ENCODE results near the gene A1CF.

The A1CF gene

DNA sequence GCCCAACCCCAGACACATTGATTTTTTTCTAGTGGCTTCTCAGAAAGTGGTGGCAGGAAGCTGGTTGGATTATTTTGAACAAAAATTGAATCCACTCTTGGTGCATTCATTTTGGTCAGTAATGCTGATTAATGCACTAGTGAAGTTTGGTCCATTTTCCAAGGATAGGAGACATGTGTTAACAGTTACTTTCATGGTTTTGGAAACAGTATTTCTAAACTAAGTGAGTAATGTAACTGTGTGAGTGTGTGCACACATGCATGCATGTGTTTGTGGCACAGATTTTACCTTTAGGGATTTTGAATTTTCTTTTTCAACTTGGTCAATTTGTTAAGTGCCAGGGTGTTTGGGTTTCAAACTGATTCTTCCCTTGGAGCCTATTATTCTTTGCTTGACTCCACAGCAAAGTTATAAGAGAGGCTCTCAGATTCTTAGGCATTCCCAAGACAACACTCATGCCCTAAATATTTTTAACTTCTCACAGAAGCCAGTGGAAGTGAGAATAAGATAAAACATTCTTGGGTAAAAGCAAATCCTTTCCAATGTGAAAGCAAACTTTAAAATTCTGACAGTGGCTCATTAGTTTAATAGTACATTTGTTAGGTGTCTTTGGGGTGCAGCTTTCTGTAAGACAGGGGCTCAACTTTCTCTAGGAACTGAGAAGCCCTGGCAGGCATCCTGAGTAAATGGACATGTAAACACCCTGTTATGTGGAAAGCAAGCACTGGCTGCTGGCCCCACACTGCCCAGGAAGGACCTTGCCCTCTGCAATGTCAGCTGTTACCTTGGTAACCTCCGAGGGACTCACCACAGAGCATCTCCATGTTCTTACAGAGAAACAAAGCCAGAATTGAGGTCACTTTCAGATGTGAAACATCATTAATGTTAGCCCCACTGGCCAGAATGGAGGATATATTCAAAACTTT is 77.3 kb downstream of the A1CF start:
- TF ChIP-seq, protein P1, sequence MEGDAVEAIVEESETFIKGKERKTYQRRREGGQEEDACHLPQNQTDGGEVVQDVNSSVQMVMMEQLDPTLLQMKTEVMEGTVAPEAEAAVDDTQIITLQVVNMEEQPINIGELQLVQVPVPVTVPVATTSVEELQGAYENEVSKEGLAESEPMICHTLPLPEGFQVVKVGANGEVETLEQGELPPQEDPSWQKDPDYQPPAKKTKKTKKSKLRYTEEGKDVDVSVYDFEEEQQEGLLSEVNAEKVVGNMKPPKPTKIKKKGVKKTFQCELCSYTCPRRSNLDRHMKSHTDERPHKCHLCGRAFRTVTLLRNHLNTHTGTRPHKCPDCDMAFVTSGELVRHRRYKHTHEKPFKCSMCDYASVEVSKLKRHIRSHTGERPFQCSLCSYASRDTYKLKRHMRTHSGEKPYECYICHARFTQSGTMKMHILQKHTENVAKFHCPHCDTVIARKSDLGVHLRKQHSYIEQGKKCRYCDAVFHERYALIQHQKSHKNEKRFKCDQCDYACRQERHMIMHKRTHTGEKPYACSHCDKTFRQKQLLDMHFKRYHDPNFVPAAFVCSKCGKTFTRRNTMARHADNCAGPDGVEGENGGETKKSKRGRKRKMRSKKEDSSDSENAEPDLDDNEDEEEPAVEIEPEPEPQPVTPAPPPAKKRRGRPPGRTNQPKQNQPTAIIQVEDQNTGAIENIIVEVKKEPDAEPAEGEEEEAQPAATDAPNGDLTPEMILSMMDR (IDR thresholded peaks at IDR 0.05; ENCODE audit: unreplicated experiment in 3 of 3), result no peak
- Mint-ChIP-seq H3K4me1 (no peaks in the 10 kb centered on the region), H3K27me3 (ENCODE audit: low read depth) (no peaks in the 10 kb centered on the region), H3K36me3 (ENCODE audit: low read depth) (no peaks in the 10 kb centered on the region), H3K27ac (no peak overlapping the region), H3K4me3 (no peak overlapping the region), H3K9me3 (no peaks in the 10 kb centered on the region)

DNA sequence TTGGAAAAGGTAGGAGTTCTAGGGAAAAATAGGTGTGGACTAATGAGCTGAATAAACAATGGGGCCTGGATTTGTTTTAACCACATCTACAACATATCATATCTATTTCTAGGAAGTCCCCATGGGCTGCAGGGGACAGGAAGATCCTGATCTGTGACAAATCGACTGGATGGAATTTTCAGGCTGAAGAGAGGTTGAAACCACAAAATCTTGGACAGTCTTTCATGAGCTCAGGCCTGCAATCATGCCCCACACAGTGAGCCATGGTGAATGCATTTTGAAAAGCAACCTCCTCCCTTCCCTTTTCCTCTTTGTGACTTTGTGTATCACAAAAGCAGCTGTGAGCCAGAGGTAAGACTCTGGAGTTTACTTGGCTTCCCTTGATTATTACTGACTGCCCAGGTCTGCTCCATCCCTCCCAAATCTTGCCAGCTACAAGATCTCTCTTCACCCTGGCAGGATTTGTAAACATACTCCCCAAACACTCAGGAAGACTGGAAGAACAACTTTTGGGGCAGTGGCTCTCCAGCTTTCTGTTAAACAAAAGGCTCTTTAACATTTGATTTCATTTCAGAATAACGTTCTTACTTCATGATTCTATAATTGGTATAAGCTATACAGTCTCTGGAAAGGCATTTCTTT is 79.3 kb downstream of the A1CF start:
- H3K4me1 Mint-ChIP-seq, result no peaks in the 10 kb centered on the region
- H3K36me3 Mint-ChIP-seq (ENCODE audit: low read depth), result no peaks in the 10 kb centered on the region
- no peak overlapping the region for H3K27ac Mint-ChIP-seq

DNA sequence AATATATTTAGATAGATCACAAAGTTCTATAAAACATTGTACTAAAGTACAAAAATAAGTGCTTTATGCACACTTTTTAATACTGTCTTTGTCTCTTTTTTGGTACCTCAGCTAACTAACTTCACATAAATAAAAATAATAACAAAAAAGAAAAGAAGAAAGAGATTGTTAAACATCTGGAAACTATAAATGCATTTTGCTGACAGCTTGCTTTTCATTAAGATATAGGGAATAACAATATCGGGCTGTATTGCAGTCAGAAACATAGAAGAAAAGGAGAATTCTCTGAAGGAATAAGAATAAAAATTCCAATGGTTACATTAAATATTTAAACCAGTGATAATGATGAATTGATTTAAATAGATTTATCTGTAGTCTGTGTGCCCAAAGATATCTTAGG is 85.8 kb downstream of the A1CF start:
- H3K27ac Mint-ChIP-seq, result no peak overlapping the region

More for the DNA sequence above, 79.3 kb downstream of the A1CF start:
- H3K4me3 Mint-ChIP-seq, result no peak overlapping the region
- H3K27me3 Mint-ChIP-seq (ENCODE audit: low read depth), result no peaks in the 10 kb centered on the region
- TF ChIP-seq, protein P1 (IDR thresholded peaks at IDR 0.05; ENCODE audit: unreplicated experiment in 3 of 3), result no peak
- no peaks in the 10 kb centered on the region for H3K9me3 Mint-ChIP-seq

DNA sequence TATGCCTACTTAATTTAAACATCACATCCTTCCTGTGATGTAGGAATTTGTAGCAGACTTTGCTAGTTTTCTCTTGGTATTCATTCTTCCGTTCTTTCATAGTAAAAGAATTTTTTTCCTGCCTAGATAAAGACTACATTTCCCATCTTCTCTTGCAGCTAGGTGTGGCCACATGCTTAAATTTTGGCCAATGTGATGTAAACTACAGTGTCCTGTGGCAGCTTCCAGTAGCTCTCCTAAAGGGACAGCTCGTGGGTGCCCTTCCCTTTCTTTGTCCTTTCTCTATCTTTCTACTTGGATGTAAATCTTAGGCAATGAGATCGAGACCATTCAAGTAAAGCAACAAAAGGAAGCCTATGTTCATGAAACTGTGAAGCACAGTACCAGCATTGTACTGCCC is 87.1 kb downstream of the A1CF start:
- no peak overlapping the region for H3K27ac Mint-ChIP-seq
- no peak overlapping the region for H3K4me3 Mint-ChIP-seq
- no peaks in the 10 kb centered on the region for H3K36me3 Mint-ChIP-seq (ENCODE audit: low read depth)
- H3K9me3 Mint-ChIP-seq, result no peaks in the 10 kb centered on the region
- TF ChIP-seq, protein P1 (IDR thresholded peaks at IDR 0.05; ENCODE audit: unreplicated experiment in 3 of 3), result no peak
- no peaks in the 10 kb centered on the region for H3K27me3 Mint-ChIP-seq (ENCODE audit: low read depth)
- no peaks in the 10 kb centered on the region for H3K4me1 Mint-ChIP-seq

More for the DNA sequence above, 85.8 kb downstream of the A1CF start:
- TF ChIP-seq, protein P1 (IDR thresholded peaks at IDR 0.05; ENCODE audit: unreplicated experiment in 3 of 3), result no peak
- H3K9me3 Mint-ChIP-seq, result no peaks in the 10 kb centered on the region
- no peaks in the 10 kb centered on the region for H3K4me1 Mint-ChIP-seq
- H3K4me3 Mint-ChIP-seq, result no peak overlapping the region
- H3K27me3 Mint-ChIP-seq (ENCODE audit: low read depth), result no peaks in the 10 kb centered on the region
- no peaks in the 10 kb centered on the region for H3K36me3 Mint-ChIP-seq (ENCODE audit: low read depth)

DNA sequence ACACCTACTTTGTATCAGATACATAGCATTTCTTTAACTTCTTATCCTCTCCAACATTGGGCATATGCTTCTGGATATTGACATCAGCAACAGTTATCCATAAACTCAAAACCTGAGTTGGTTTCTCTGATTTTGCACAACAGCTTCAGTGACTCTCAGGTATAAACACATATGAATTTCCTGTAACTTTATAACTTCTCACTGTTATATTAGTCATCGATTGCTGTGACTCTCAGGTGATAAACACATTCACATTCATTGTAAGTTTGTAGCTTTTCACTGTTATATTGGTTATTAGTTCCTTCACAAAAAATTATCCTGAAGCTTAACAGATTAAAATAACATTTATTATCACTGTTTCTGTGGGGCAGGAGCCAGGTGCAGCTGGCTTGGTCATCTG is 88.7 kb downstream of the A1CF start:
- H3K4me3 Mint-ChIP-seq, result no peak overlapping the region

More for the DNA sequence above, 88.7 kb downstream of the A1CF start:
- no peaks in the 10 kb centered on the region for H3K4me1 Mint-ChIP-seq
- no peaks in the 10 kb centered on the region for H3K27me3 Mint-ChIP-seq (ENCODE audit: low read depth)
- H3K27ac Mint-ChIP-seq, result no peak overlapping the region
- TF ChIP-seq, protein P1 (IDR thresholded peaks at IDR 0.05; ENCODE audit: unreplicated experiment in 3 of 3), result no peak
- no peaks in the 10 kb centered on the region for H3K9me3 Mint-ChIP-seq
- H3K36me3 Mint-ChIP-seq (ENCODE audit: low read depth), result no peaks in the 10 kb centered on the region

Measured in nephron (organoid).